Left ventricle myocardium inferior (tissue), 1 donor: Measurements from ENCODE around the gene MIEF1. TPM values are rescaled to one million over a fixed set of nuclear protein-coding genes. Genes with fewer than 3 reads are reported as not detected.

Experiments
- DNase-seq: peaks from one replicate; pipeline ENCODE4 v3.0.0-alpha.2; 2020
- H3K27ac ChIP-seq: fragments of 200-600 bp; replicated peaks from 2 replicates; pipeline ENCODE4 v1.8.0; 2021
- H3K27me3 ChIP-seq: fragments of 200-600 bp; 2 replicates; pipeline ENCODE4 v1.8.0; 2021; ENCODE audit warnings: low read depth
- H3K36me3 ChIP-seq: fragments of 200-600 bp; 2 replicates; pipeline ENCODE4 v1.8.0; 2021
- H3K4me1 ChIP-seq: fragments of 200-600 bp; 2 replicates; pipeline ENCODE4 v1.8.0; 2021
- H3K4me3 ChIP-seq: fragments of 200-600 bp; 2 replicates; pipeline ENCODE4 v1.8.0; 2021; ENCODE audit warnings: mild to moderate bottlenecking, moderate library complexity
- H3K9me3 ChIP-seq: fragments of 200-600 bp; replicated peaks from 2 replicates; pipeline ENCODE4 v1.8.0; 2021
- CTCF ChIP-seq: fragments of 200-600 bp; IDR thresholded peaks from 2 replicates; pipeline ENCODE4 v1.8.0; 2021; ENCODE audit warnings: antibody characterized with exemption, mild to moderate bottlenecking, borderline replicate concordance
- intact Hi-C: fragments of 100-400 bp; cut with micrococcal nuclease; formaldehyde crosslinking; loops from one replicate; pipeline ENCODE4 v1.11.0; 2022
- total RNA-seq: library from RNA; stranded (reverse); fragmentation: NEBNext Ultra II Directional; extraction: Animal tissue kit (Norgen Biotek cat#: 25700); gene quantifications from one replicate; pipeline ENCODE4 v1.2.1, GENCODE V29; 2021
- donor health status: DM: no; HTN: yes; CAD: no; lungs with severe emphysema.

Gene MIEF1
- total RNA-seq, 1 donor from 2014 or later = 15.5 TPM

GRCh38 chr22:39546889-39547586, 44.9 kb downstream of the MIEF1 start:
- Histone ChIP-seq H3K36me3 (no peaks in the 10 kb centered on the region), H3K4me3 (no peak overlapping the region), H3K9me3 (no peaks in the 10 kb centered on the region), H3K27me3 (peaks cover 95% of the 10 kb centered on the region), H3K4me1 (no peaks in the 10 kb centered on the region), H3K27ac (no peak overlapping the region)
- no peak for DNase-seq
- no peak for TF ChIP-seq CTCF
- intact Hi-C loops = no loop called here

DNA sequence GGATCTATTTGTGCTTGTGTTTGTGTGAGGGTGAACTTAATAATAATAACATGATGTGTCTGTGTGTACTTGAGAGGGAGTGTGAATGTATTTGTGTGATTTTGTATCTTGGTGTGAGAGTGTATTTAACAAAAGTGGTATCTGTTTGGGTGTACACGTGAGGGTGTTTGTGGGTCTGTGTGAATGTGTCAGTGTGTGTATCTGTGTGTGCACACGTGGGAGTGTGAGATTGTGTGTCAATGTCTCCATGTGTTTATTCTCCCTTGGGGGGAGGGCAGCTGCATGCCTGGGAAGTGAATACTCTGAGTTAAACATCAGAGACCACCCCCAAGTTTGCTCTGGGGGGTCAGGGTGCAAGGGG, 45.5 kb downstream of the MIEF1 start:
- H3K36me3 ChIP-seq = no peaks in the 10 kb centered on the region
- no peak overlapping the region for H3K4me3 ChIP-seq
- TF ChIP-seq CTCF = no peak
- no peak overlapping the region for H3K27ac ChIP-seq
- no peaks in the 10 kb centered on the region for H3K9me3 ChIP-seq
- H3K4me1 ChIP-seq = no peaks in the 10 kb centered on the region
- intact Hi-C loops = no loop called here
- no peak for DNase-seq
- peaks cover 95% of the 10 kb centered on the region for H3K27me3 ChIP-seq

DNA sequence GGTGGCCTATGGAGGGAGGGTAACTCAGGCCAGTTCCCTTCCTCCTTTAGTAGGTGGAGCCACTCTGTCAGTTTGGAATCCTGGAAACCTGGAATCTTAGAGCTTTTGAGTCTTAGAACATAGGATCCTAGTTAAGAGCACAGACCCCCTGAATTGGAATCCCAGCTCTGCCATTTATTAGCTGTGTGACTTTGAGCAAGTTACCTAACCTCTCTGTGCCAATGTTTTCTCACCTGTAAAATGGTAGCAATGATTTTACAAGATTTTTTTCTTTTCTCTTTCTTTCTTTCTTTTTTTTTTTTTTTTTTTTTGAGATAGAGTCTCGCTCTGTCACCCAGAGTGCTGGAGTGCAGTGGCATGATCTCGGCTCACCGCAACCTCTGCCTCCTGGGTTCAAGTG, 51.3 kb downstream of the MIEF1 start:
- H3K9me3 ChIP-seq = no peaks in the 10 kb centered on the region
- intact Hi-C loops = no loop called here
- H3K4me1 ChIP-seq = peaks cover 7% of the 10 kb centered on the region
- H3K27ac ChIP-seq = no peak overlapping the region
- no peak for DNase-seq
- H3K27me3 ChIP-seq = peaks cover 96% of the 10 kb centered on the region
- H3K36me3 ChIP-seq = no peaks in the 10 kb centered on the region
- no peak for TF ChIP-seq CTCF
- H3K4me3 ChIP-seq = no peak overlapping the region

DNA sequence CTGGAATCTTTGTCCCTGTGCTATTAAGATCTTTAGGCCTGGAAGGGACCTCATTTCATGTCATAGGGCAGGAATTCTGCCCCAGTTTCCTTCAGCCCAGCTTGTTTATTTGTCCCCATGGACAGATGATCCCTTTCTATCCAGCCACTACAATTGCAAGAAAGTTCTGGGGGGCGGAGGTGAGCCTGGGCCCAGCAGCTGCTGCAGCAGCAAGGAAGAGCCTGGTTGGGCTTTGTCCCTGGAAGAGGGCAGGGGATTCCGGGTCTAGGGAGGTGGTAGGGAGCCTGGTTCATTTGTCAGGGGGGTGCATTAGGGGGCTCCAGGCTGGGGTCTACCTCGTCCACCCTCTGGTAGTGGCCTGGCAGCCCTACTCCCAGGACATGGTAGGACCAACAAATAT, 52.1 kb downstream of the MIEF1 start:
- no peaks in the 10 kb centered on the region for H3K9me3 ChIP-seq
- peaks cover 96% of the 10 kb centered on the region for H3K27me3 ChIP-seq
- DNase-seq = no peak
- peaks cover 7% of the 10 kb centered on the region for H3K4me1 ChIP-seq
- intact Hi-C loops = no loop called here
- H3K27ac ChIP-seq = no peak overlapping the region
- H3K4me3 ChIP-seq = no peak overlapping the region
- H3K36me3 ChIP-seq = no peaks in the 10 kb centered on the region
- TF ChIP-seq CTCF = no peak

- Histone ChIP-seq H3K36me3 (no peaks in the 10 kb centered on the region), H3K4me3 (peak overlapping the region; percentile 50), H3K27me3 (peaks cover 95% of the 10 kb centered on the region), H3K27ac (no peak overlapping the region), H3K9me3 (no peaks in the 10 kb centered on the region), H3K4me1 (peaks cover 7% of the 10 kb centered on the region)
- TF ChIP-seq CTCF = peak; percentile 15
- no peak for DNase-seq
- intact Hi-C loops = no loop called here
Measured at GRCh38 chr22:39556970-39557841, 55.1 kb downstream of the MIEF1 start.
